IMR-90 (cell line): ENCODE measurements around the gene CPED1. TPM values are rescaled to one million over a fixed set of nuclear protein-coding genes. Genes with fewer than 3 reads are reported as not detected.

ENCODE experiments used
- ATAC-seq: fragments of 200-7000 bp; cut with Tn5 transposase; 2 replicates; pipeline ENCODE4 v1.9.1; 2020; ENCODE audit warnings: low read depth, mild to moderate bottlenecking, moderate library complexity
- BruUV-seq: library from RNA; stranded (reverse); fragments of 400-500 nt; replicated peaks from 2 replicates; lab custom pipeline; 2021; lab: Mats Ljungman, UMichigan
- CTCF ChIA-PET: fragments of 300-600 bp; formaldehyde crosslinking; extraction: SDS; loops from one replicate; lab custom pipeline; 2021; ENCODE audit warnings: antibody characterized with exemption; lab: Yijun Ruan, JAX
- POLR2A ChIA-PET: fragments of 300-600 bp; sonication (Branson Sonifier 250); formaldehyde crosslinking; loops from one replicate; lab custom pipeline; 2022; ENCODE audit warnings: antibody characterized with exemption; ENCODE audit not compliant: unreplicated experiment; lab: Charles Lee
- DNase-seq: peaks from one replicate; pipeline ENCODE4 v3.0.0; 2013
- H2AFZ ChIP-seq: replicated peaks from 2 replicates; pipeline ENCODE3; 2013; ENCODE audit warnings: low read length, mild to moderate bottlenecking; ENCODE audit not compliant: poor library complexity
- H2AK5ac ChIP-seq: 2 replicates; pipeline ENCODE4 v1.6.1; 2013; ENCODE audit warnings: low read depth, low read length, inconsistent platforms
- H2AK9ac ChIP-seq: replicated peaks from 2 replicates; pipeline ENCODE3; 2013; ENCODE audit warnings: mild to moderate bottlenecking, low read depth, low read length, moderate library complexity; ENCODE audit not compliant: poor library complexity
- H2BK120ac ChIP-seq: 2 replicates; pipeline ENCODE4 v1.6.1; 2013; ENCODE audit warnings: low read depth, low read length, inconsistent platforms
- H2BK15ac ChIP-seq: 3 replicates; pipeline ENCODE4 v1.6.1; 2013; ENCODE audit warnings: low read depth, low read length, inconsistent platforms
- H2BK20ac ChIP-seq: 2 replicates; pipeline ENCODE4 v1.6.1; 2013; ENCODE audit warnings: low read depth, mild to moderate bottlenecking, inconsistent platforms, low read length, moderate library complexity
- H2BK5ac ChIP-seq: 2 replicates; pipeline ENCODE4 v1.6.1; 2013; ENCODE audit warnings: mild to moderate bottlenecking, low read depth, low read length, inconsistent platforms; ENCODE audit not compliant: poor library complexity, severe bottlenecking
- H3K14ac ChIP-seq: replicated peaks from 2 replicates; pipeline ENCODE4 v1.6.1; 2013; ENCODE audit warnings: low read depth, low read length, inconsistent platforms
- H3K18ac ChIP-seq: 2 replicates; pipeline ENCODE4 v1.6.1; 2013; ENCODE audit warnings: low read depth, low read length, control low read depth
- H3K23ac ChIP-seq: 2 replicates; pipeline ENCODE4 v1.6.1; 2013; ENCODE audit warnings: low read depth, low read length, inconsistent platforms
- H3K27ac ChIP-seq: 2 replicates; pipeline ENCODE4 v1.5.1; 2013; ENCODE audit warnings: mild to moderate bottlenecking, control low read depth, low read length; ENCODE audit not compliant: insufficient read depth
- H3K27me3 ChIP-seq: 2 replicates; pipeline ENCODE4 v1.6.1; 2013; ENCODE audit warnings: low read length; ENCODE audit not compliant: control insufficient read depth, insufficient read depth
- H3K36me3 ChIP-seq: 2 replicates; pipeline ENCODE4 v1.6.1; 2013; ENCODE audit warnings: low read length, mixed read lengths; ENCODE audit not compliant: control insufficient read depth, insufficient read depth
- H3K4ac ChIP-seq: 2 replicates; pipeline ENCODE4 v1.6.1; 2013; ENCODE audit warnings: low read depth, low read length, inconsistent platforms
- H3K4me1 ChIP-seq: 2 replicates; pipeline ENCODE4 v1.6.1; 2013; ENCODE audit warnings: low read length, mixed read lengths; ENCODE audit not compliant: control insufficient read depth, insufficient read depth
- H3K4me2 ChIP-seq: 2 replicates; pipeline ENCODE4 v1.6.1; 2013; ENCODE audit warnings: low read depth, mild to moderate bottlenecking, control low read depth, low read length, moderate library complexity
- H3K4me3 ChIP-seq: 2 replicates; pipeline ENCODE4 v1.5.1; 2013; ENCODE audit warnings: low read depth, mild to moderate bottlenecking, control low read depth, low read length, moderate library complexity; ENCODE audit not compliant: insufficient read depth
- H3K56ac ChIP-seq: 2 replicates; pipeline ENCODE4 v1.6.1; 2013; ENCODE audit warnings: low read length, inconsistent platforms; ENCODE audit not compliant: insufficient read depth; ENCODE audit errors: extremely low read depth
- H3K79me1 ChIP-seq, 2 experiments: 2 replicates each; pipeline ENCODE4 v1.6.1; 2013; ENCODE audit warnings: low read length in 2 of 2, inconsistent platforms in 1 of 2, low read depth in 1 of 2
- H3K9ac ChIP-seq: 2 replicates; pipeline ENCODE4 v1.6.1; 2013; ENCODE audit warnings: low read depth, low read length, control low read depth
- H3K9me1 ChIP-seq: 2 replicates; pipeline ENCODE4 v1.6.1; 2013; ENCODE audit warnings: low read length, inconsistent platforms; ENCODE audit not compliant: insufficient read depth
- H3K9me3 ChIP-seq: 2 replicates; pipeline ENCODE4 v1.6.1; 2013; ENCODE audit warnings: low read length; ENCODE audit not compliant: control insufficient read depth, insufficient read depth
- H4K20me1 ChIP-seq: 2 replicates; pipeline ENCODE4 v1.6.1; 2013; ENCODE audit warnings: low read length, inconsistent platforms; ENCODE audit not compliant: insufficient read depth
- H4K5ac ChIP-seq: 2 replicates; pipeline ENCODE4 v1.6.1; 2013; ENCODE audit warnings: mild to moderate bottlenecking, low read depth, low read length, control low read depth
- H4K8ac ChIP-seq, 2 experiments: 2 replicates each; pipeline ENCODE4 v1.6.1; 2013; ENCODE audit warnings: low read depth in 2 of 2, low read length in 2 of 2, control low read depth in 1 of 2, inconsistent platforms in 1 of 2
- H4K91ac ChIP-seq: 2 replicates; pipeline ENCODE4 v1.6.1; 2013; ENCODE audit warnings: low read depth, low read length, inconsistent platforms; ENCODE audit not compliant: insufficient read depth
- BHLHE40 ChIP-seq: fragments of 150-350 bp; IDR thresholded peaks from 2 replicates; pipeline ENCODE4 v1.6.1; 2016; ENCODE audit warnings: mild to moderate bottlenecking, low read depth, low read length
- CHD1 ChIP-seq: IDR thresholded peaks from 2 replicates; pipeline ENCODE4 v1.6.1; 2012; ENCODE audit warnings: low read depth, low read length, improper control_type of control experiment
- CTCF ChIP-seq: conservative IDR thresholded peaks from 2 replicates; pipeline ENCODE4 v1.5.1; 2012; ENCODE audit warnings: mild to moderate bottlenecking, low read depth, low read length, improper control_type of control experiment
- ELK1 ChIP-seq: fragments of 150-350 bp; IDR thresholded peaks from 2 replicates; pipeline ENCODE4 v1.6.1; 2016; ENCODE audit warnings: low read depth, mild to moderate bottlenecking, low read length, moderate library complexity, borderline replicate concordance
- FOS ChIP-seq: fragments of 150-350 bp; IDR thresholded peaks from 2 replicates; pipeline ENCODE4 v1.6.1; 2016; ENCODE audit warnings: low read depth, low read length
- MAFK ChIP-seq: IDR thresholded peaks from 2 replicates; pipeline ENCODE4 v1.6.1; 2012; ENCODE audit warnings: low read depth, low read length, improper control_type of control experiment
- MAZ ChIP-seq: IDR thresholded peaks from 2 replicates; pipeline ENCODE4 v1.6.1; 2012; ENCODE audit warnings: low read depth, mild to moderate bottlenecking, low read length, improper control_type of control experiment, moderate library complexity, borderline replicate concordance
- MXI1 ChIP-seq: IDR thresholded peaks from 2 replicates; pipeline ENCODE4 v1.6.1; 2012; ENCODE audit warnings: low read depth, mild to moderate bottlenecking, low read length, moderate library complexity, borderline replicate concordance
- NFE2L2 ChIP-seq: fragments of 150-350 bp; IDR thresholded peaks from 2 replicates; pipeline ENCODE4 v1.6.1; 2016; ENCODE audit warnings: low read depth, mild to moderate bottlenecking, low read length
- POLR2A ChIP-seq: IDR thresholded peaks from 2 replicates; pipeline ENCODE4 v1.6.1; 2012; ENCODE audit warnings: mild to moderate bottlenecking, low read depth, low read length
- RAD21 ChIP-seq: IDR thresholded peaks from 2 replicates; pipeline ENCODE4 v1.6.1; 2012; ENCODE audit warnings: low read length, improper control_type of control experiment
- RCOR1 ChIP-seq: IDR thresholded peaks from 2 replicates; pipeline ENCODE4 v1.6.1; 2012; ENCODE audit warnings: mild to moderate bottlenecking, low read length, improper control_type of control experiment; ENCODE audit not compliant: insufficient replicate concordance
- RFX5 ChIP-seq: IDR thresholded peaks from 2 replicates; pipeline ENCODE4 v1.8.0; 2012; ENCODE audit warnings: low read depth, mild to moderate bottlenecking, low read length, moderate library complexity
- SMC3 ChIP-seq: fragments of 150-350 bp; IDR thresholded peaks from 2 replicates; pipeline ENCODE4 v1.6.1; 2016; ENCODE audit warnings: low read depth, mild to moderate bottlenecking, antibody characterized with exemption, low read length, moderate library complexity
- USF2 ChIP-seq: fragments of 150-350 bp; IDR thresholded peaks from 2 replicates; pipeline ENCODE4 v1.6.1; 2017; ENCODE audit warnings: mild to moderate bottlenecking, antibody characterized with exemption, low read length, low read depth
- WGBS, 2 experiments: methylation state at CpG; one replicate each; pipeline versions ENCODE4 v1.1.5 to v1.1.7; 2013; ENCODE audit warnings: missing lambda C conversion rate in 2 of 2; ENCODE audit not compliant: insufficient read length in 1 of 2; ENCODE audit errors: extremely low coverage in 2 of 2; 5-methylcytosine and 5-hydroxymethylcytosine counted together
- dilution Hi-C: fragments of 300-500 bp; cut with HindIII; formaldehyde crosslinking; loops from one replicate; pipeline ENCODE4 v1.14.3; 2018; ENCODE audit warnings: low sequenced_read_pairs; ENCODE audit not compliant: unreplicated experiment
- in situ Hi-C: fragments of 300-500 bp; cut with MboI; formaldehyde crosslinking; loops from 3 replicates; pipeline ENCODE4 v1.14.3; 2019; ENCODE audit warnings: low sequenced_read_pairs, inconsistent platforms, mixed read lengths
- intact Hi-C: fragments of 100-400 bp; cut with micrococcal nuclease; formaldehyde crosslinking; loops from 2 replicates; pipeline ENCODE4 v1.10.0; 2022
- polyA plus RNA-seq, 3 experiments: library from polyadenylated mRNA; depleted of rRNA; stranded (reverse); fragments of >200 nt; gene quantifications; 2 replicates each; pipeline ENCODE4 v1.2.3, GENCODE V29; 2012; ENCODE audit warnings: low replicate concordance in 1 of 3
- total RNA-seq: library from RNA; depleted of rRNA; stranded (reverse); fragments of >200 nt; gene quantifications from 2 replicates; pipeline ENCODE4 v1.2.3, GENCODE V29; 2012

CPED1 gene
- total and polyA plus RNA-seq, 2 of the 4 experiments (the other 2 are of a cell fraction), result 31.2 to 96.8 TPM

GRCh38 chr7:121126801-121127534 is 138.5 kb downstream of the CPED1 start:
- CTCF ChIA-PET, result interaction anchor here (0.7 kb wide), 2 partner anchors 110 to 335 kb away, joined by 3 read pairs; no protein-coding TSS in a partner anchor
- Histone ChIP-seq H4K91ac (no peak overlapping the region), H2BK20ac (no peak overlapping the region), H2BK120ac (no peak overlapping the region), H3K4me3 (no peak overlapping the region), H3K9ac (no peak overlapping the region), H4K8ac (no peak overlapping the region), H3K36me3 (peaks cover 2% of the 10 kb centered on the region), H3K9me3 (no peaks in the 10 kb centered on the region), H4K5ac (no peak overlapping the region), H3K9me1 (no peaks in the 10 kb centered on the region), H4K20me1 (no peaks in the 10 kb centered on the region), H2AFZ (no peak overlapping the region), H3K27me3 (no peaks in the 10 kb centered on the region), H3K27ac (no peak overlapping the region), H3K23ac (no peak overlapping the region), H3K14ac (no peak overlapping the region), H3K56ac (no peak overlapping the region), H3K18ac (no peak overlapping the region), H2AK5ac (no peak overlapping the region), H3K4ac (no peak overlapping the region), H3K4me2 (no peak overlapping the region), H3K79me1 (peaks cover 0 to 5% of the 10 kb centered on the region in 2 experiments; a peak in 1 of 4 replicates), H2BK5ac (peak overlapping the region; percentile 26), H2AK9ac (no peak overlapping the region), H2BK15ac (no peak overlapping the region), H3K4me1 (no peaks in the 10 kb centered on the region)
- in situ Hi-C loops (loop anchor here (10.0 to 25.0 kb wide), 2 partner anchors 210 to 418 kb away; partner anchors contain the start of gene WNT16), dilution Hi-C loops (no loop called here), intact Hi-C loops (loop anchor here (5.0 to 10.0 kb wide), 3 partner anchors 210 to 868 kb away; no protein-coding TSS in a partner anchor)
- TF ChIP-seq SMC3 (0 out of 2 replicates have a peak, but pooled peaks have one; percentile 14), RFX5 (no peak), RCOR1 (no peak), MXI1 (no peak), CHD1 (no peak), FOS (no peak), POLR2A (no peak), BHLHE40 (no peak), RAD21 (peak; percentile 42), ELK1 (no peak), USF2 (no peak), CTCF (0 out of 2 replicates have a peak, but pooled peaks have one; percentile 33), NFE2L2 (no peak), MAFK (no peak), MAZ (no peak)
- peak; percentile 27 for DNase-seq
- no TSS peak for BruUV-seq
- POLR2A ChIA-PET, result no interaction called here
- no CpG with 5 or more reads among the region's 3 CpGs for WGBS, 2 experiments
- no peak for ATAC-seq
